ENCODE data around the gene RAB6D. TPM values are rescaled to one million over a fixed set of nuclear protein-coding genes. Genes with fewer than 3 reads are reported as not detected.
"Not testable (repeated sequence)": the region's sequence is repeated elsewhere in the genome, so short reads cannot be mapped to it uniquely, and the experiment has no call there.

Gene RAB6D
- total RNA-seq, 4 donors from 2014 or later = 0.14 to 0.15 TPM; not detected in 2

- no peak for DNase-seq
- no peak overlapping the region for H3K27ac ChIP-seq
- TF ChIP-seq CTCF (IDR thresholded peaks at IDR 0.05) (no peak), POLR2A (IDR thresholded peaks at IDR 0.05) (no peak)
Observed at GRCh38 chr2:131349021-131349420, 14.9 kb downstream of the RAB6D start.

GRCh38 chr2:131347035-131347434 lies 16.9 kb downstream of the RAB6D start:
- intact Hi-C loops (cut with DNase I; ENCODE audit: low total_unique reads); H3K27ac ChIP-seq; H3K27me3 ChIP-seq: not testable (repeated sequence)

More at GRCh38 chr2:131349021-131349420, 14.9 kb downstream of the RAB6D start:
- intact Hi-C loops (cut with DNase I; ENCODE audit: low total_unique reads) = no loop called here
- Histone ChIP-seq H3K4me3 (no peak overlapping the region), H3K4me1 (no peaks in the 10 kb centered on the region), H3K36me3 (no peaks in the 10 kb centered on the region), H3K27me3 (no peaks in the 10 kb centered on the region), H3K9me3 (no peaks in the 10 kb centered on the region)

GRCh38 chr2:131339307-131339706 lies 24.7 kb downstream of the RAB6D start:
- intact Hi-C loops (cut with DNase I; ENCODE audit: low total_unique reads); H3K4me1 ChIP-seq; H3K27me3 ChIP-seq; H3K4me3 ChIP-seq; DNase-seq; H3K27ac ChIP-seq; H3K36me3 ChIP-seq; H3K9me3 ChIP-seq: not testable (repeated sequence)

More at GRCh38 chr2:131347035-131347434, 16.9 kb downstream of the RAB6D start:
- not testable (repeated sequence) for DNase-seq, H3K4me1 ChIP-seq, H3K9me3 ChIP-seq, H3K36me3 ChIP-seq, H3K4me3 ChIP-seq

GRCh38 chr2:131335319-131335718 lies 28.6 kb downstream of the RAB6D start:
- H3K27ac ChIP-seq; H3K4me1 ChIP-seq; H3K9me3 ChIP-seq; H3K4me3 ChIP-seq; intact Hi-C loops (cut with DNase I; ENCODE audit: low total_unique reads); DNase-seq; H3K27me3 ChIP-seq; H3K36me3 ChIP-seq: not testable (repeated sequence)

- H3K27me3 ChIP-seq; H3K9me3 ChIP-seq; H3K27ac ChIP-seq; H3K36me3 ChIP-seq; intact Hi-C loops (cut with DNase I; ENCODE audit: low total_unique reads); H3K4me3 ChIP-seq; H3K4me1 ChIP-seq; DNase-seq: not testable (repeated sequence)
Observed at GRCh38 chr2:131332709-131333108, 31.3 kb downstream of the RAB6D start.

- intact Hi-C loops (cut with DNase I; ENCODE audit: low total_unique reads); DNase-seq; H3K4me3 ChIP-seq: not testable (repeated sequence)
Observed at GRCh38 chr2:131331000-131331399, 33.0 kb downstream of the RAB6D start.

GRCh38 chr2:131322209-131322608 lies 41.8 kb downstream of the RAB6D start:
- no peak for DNase-seq
- no peaks in the 10 kb centered on the region for H3K27me3 ChIP-seq
- no peaks in the 10 kb centered on the region for H3K9me3 ChIP-seq
- intact Hi-C loops (cut with DNase I; ENCODE audit: low total_unique reads) = no loop called here
- H3K27ac ChIP-seq = no peak overlapping the region
- no peaks in the 10 kb centered on the region for H3K4me1 ChIP-seq
- H3K4me3 ChIP-seq = no peak overlapping the region
- TF ChIP-seq POLR2A (IDR thresholded peaks at IDR 0.05) (no peak), CTCF (IDR thresholded peaks at IDR 0.05) (no peak)
- no peaks in the 10 kb centered on the region for H3K36me3 ChIP-seq

More at GRCh38 chr2:131331000-131331399, 33.0 kb downstream of the RAB6D start:
- not testable (repeated sequence) for H3K4me1 ChIP-seq, H3K36me3 ChIP-seq, H3K27me3 ChIP-seq, H3K9me3 ChIP-seq, H3K27ac ChIP-seq

GRCh38 chr2:131321344-131321743 lies 42.6 kb downstream of the RAB6D start:
- H3K36me3 ChIP-seq; DNase-seq; intact Hi-C loops (cut with DNase I; ENCODE audit: low total_unique reads); H3K9me3 ChIP-seq; H3K4me1 ChIP-seq; H3K4me3 ChIP-seq; H3K27me3 ChIP-seq; H3K27ac ChIP-seq: not testable (repeated sequence)

GRCh38 chr2:131311001-131311400 lies 53.0 kb downstream of the RAB6D start:
- H3K4me3 ChIP-seq; intact Hi-C loops (cut with DNase I; ENCODE audit: low total_unique reads); H3K27ac ChIP-seq; H3K9me3 ChIP-seq; H3K36me3 ChIP-seq; DNase-seq; H3K27me3 ChIP-seq; H3K4me1 ChIP-seq: not testable (repeated sequence)

Measured in uterus (tissue), 4 donors.